GM20000 (cell line): ENCODE measurements around the gene SLC4A3.
A peak's percentile ranks its signal among the peaks of the same experiment; 100 is the strongest.

ENCODE experiments used
- DNase-seq: peaks from one replicate; pipeline ENCODE4 v3.0.0; 2012; ENCODE audit warnings: low spot score
- TF ChIP-seq, protein P1 (sequence below): IDR thresholded peaks from 2 replicates; pipeline ENCODE4 v1.5.1; 2012; ENCODE audit warnings: mild to moderate bottlenecking, control low read depth; ENCODE audit errors: extremely low read depth, missing control alignments

The SLC4A3 gene

DNA sequence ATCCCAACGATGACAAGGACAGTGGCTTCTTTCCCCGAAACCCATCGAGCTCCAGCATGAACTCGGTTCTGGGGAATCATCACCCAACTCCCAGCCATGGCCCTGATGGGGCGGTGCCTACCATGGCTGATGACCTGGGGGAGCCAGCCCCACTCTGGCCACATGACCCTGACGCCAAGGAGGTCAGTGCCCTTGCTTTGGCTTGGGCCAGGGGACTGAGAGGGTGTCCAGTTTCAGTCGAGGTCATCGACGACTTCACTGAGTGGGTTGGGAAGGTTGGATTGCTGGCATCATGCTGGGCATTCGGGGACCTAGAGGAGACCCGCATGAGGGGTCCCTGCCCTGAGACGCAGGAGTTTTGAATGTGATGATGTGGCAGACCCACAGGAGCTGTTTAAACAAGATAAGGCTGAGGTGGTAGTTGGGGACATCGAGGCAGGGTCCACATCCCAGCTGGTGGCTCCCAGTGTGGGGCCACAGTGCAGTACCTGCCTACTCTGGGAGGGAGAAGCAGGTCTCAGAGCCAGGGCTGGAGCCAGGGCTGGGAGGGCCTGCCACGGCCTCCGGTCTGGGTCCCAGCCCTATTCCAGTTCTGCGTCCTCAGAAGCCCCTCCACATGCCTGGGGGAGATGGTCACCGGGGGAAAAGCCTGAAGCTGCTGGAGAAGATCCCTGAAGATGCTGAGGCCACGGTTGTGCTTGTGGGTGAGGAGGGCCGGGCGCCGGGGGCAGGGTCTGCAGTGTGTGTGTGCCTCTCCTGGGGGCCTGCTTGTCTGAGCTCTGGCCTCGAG is 6.0 kb downstream of the SLC4A3 start:
- DNase-seq: peak; percentile 18
- TF ChIP-seq, protein P1, sequence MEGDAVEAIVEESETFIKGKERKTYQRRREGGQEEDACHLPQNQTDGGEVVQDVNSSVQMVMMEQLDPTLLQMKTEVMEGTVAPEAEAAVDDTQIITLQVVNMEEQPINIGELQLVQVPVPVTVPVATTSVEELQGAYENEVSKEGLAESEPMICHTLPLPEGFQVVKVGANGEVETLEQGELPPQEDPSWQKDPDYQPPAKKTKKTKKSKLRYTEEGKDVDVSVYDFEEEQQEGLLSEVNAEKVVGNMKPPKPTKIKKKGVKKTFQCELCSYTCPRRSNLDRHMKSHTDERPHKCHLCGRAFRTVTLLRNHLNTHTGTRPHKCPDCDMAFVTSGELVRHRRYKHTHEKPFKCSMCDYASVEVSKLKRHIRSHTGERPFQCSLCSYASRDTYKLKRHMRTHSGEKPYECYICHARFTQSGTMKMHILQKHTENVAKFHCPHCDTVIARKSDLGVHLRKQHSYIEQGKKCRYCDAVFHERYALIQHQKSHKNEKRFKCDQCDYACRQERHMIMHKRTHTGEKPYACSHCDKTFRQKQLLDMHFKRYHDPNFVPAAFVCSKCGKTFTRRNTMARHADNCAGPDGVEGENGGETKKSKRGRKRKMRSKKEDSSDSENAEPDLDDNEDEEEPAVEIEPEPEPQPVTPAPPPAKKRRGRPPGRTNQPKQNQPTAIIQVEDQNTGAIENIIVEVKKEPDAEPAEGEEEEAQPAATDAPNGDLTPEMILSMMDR: no peak

DNA sequence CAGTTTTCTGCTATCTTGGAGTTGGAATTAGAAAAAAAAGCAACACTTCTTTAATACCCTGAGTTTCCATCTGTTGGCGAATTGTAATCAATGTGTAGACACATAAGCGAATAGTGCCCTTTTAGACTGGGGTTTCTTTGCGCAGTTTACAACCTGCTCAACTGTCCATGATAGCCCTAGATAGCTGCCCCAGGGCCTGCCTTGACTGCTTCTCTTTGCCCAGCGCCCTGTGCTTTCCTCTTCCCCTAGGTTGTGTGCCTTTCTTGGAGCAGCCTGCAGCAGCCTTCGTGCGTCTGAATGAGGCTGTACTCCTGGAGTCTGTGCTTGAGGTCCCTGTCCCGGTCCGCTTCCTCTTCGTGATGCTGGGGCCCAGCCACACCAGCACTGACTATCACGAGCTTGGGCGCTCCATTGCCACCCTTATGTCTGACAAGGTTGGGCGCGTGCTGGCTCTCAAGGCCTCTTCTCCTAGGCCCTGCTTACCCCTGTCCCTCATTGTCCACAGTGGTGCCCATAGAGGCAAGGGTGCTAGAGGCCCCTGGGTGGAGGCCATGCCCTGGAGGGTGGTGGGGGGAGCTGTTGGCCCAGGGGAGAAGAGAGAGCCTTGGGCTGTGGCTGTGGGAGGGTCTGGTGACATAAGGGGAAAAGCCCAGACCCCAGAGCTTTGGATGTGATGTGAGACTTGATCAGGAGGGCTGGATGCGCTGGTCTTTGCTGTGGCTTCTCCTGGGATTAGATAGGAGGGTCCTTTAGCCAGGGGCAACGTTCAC is 6.9 kb downstream of the SLC4A3 start:
- peak; percentile 6 for DNase-seq
- TF ChIP-seq, protein P1: no peak

DNA sequence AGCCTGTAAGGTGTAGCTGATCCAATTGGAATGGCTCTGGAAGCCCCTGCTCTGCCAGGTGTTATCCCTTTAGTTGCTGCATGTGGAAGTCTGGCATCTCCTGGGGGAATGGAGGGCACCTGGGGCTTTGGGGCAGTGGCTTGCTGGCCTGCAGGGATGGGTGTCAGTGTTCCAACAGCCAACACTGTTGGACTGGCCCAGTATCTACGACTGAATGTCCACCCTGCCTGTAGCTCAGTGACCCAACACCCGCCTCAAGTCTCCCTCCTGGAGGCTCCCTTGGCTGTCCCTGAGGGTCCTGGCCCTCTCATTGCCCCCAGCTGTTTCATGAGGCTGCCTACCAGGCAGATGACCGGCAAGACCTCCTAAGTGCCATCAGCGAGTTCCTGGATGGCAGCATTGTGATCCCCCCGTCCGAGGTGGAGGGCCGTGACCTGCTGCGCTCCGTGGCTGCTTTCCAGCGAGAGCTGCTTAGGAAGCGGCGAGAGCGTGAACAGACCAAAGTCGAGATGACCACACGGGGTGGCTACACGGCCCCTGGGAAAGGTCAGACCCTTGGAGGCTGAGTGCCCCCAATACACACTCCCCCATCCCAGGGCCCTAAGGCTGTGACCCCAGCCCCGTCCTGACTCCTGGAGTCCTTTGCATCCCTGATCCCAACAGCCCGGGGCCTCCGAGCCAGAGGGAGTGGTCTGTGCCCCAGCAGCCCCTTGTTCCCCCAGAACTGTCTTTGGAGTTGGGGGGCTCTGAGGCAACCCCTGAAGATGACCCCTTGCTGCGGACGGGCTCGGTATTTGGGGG is 7.7 kb downstream of the SLC4A3 start:
- TF ChIP-seq, protein P1: no peak
- peak; percentile 7 for DNase-seq

DNA sequence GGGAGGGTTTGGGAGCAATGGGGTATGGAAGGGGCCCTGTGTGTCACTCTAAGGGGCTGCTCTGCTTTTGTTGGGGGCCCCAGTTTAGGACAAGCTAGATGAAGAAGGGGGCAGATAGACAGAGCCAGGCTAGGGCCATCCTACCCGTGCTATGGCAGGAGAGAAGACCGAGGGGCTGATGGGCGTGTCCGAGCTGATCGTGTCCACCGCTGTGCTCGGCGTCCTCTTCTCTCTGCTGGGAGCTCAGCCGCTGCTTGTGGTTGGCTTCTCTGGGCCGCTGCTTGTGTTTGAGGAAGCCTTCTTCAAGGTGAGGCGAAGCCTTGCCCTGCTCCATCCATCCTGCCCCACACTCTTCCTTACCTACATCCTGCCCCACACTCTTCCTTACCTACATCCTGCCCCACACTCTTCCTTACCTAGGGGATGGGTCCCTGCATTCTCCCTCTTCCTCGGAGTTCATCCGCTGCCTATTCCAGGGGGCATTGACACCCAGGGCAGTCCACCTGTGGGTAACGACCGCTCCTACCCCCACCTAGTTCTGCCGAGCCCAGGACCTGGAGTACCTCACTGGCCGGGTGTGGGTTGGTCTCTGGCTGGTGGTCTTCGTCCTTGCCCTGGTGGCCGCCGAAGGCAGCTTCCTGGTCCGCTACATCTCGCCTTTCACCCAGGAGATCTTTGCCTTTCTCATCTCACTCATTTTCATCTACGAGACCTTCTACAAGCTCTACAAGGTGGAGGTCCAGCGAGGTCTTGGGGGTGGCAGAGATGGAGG is 8.9 kb downstream of the SLC4A3 start:
- TF ChIP-seq, protein P1: no peak
- DNase-seq: peak; percentile 4

DNA sequence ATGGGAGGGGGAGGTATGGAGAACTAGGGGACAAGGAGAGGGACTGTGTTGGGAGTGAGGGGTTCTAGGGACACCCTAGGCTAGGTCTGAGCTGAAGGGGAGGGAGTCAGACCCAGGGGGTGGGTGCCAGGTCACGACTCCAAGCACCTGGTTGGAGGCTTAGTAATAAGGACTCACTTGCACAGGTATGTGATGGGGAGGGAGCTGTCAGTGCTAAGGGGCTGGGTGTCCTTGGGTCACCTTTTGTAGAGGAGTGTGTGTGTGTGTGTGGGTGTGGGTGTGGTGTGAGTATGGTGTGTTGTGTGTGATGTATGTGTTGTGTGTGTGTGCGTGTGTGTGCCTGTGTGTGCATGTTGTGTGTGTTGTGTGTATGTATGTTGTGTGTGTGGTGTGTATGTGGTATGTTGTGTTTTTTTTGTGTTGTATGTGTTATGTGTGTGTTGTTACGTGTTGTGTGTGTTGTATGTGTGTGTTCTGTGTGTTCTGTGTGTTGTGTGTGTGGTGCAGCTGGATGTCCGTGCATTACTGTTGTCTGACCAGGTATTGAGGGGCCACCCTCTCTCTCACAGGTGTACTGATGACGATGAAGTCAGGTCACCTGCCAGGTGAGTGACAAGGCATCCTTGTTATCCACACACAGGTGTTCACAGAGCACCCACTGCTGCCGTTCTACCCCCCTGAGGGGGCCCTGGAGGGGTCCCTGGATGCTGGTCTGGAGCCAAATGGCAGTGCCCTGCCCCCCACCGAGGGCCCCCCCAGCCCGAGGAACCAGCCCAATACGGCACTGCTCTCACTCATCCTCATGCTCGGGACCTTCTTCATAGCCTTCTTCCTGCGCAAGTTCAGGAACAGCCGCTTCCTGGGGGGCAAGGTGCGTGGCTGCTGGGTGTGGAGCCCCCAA is 9.8 kb downstream of the SLC4A3 start:
- TF ChIP-seq, protein P1: no peak
- peak; percentile 3 for DNase-seq

DNA sequence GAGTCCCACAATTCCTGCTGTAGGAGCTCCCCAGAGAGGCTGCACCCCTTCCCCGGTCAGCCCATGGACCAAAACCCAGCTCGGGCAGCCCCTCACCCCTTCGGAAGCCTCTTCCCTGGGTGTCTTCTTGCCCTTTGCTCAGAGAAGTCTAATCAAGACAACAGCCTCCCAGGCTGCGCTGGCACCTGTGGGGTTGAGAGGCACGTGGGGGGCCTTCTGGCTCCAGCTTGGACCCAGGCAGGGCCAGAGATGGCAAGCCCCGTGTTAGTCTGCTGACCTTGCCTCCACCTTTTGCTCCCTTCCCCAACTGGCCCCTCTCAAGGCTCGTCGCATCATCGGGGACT is 10.4 kb downstream of the SLC4A3 start:
- TF ChIP-seq, protein P1: no peak
- DNase-seq: no peak
